CD4-positive, alpha-beta T cell (primary cell): ENCODE measurements around the gene GGPS1. TPM values are rescaled to one million over a fixed set of nuclear protein-coding genes. Genes with fewer than 3 reads are reported as not detected.
"Not testable (repeated sequence)": the region's sequence is repeated elsewhere in the genome, so short reads cannot be mapped to it uniquely, and the experiment has no call there.

ENCODE experiments used
- ATAC-seq: fragments of 200-7000 bp; cut with Tn5 transposase; one replicate; pipeline ENCODE4 v1.10.0; 2022; ENCODE audit warnings: mild to moderate bottlenecking; ENCODE audit not compliant: poor library complexity
- CTCF ChIA-PET: fragments of 350-600 bp; sonication (Branson Sonifier 250); formaldehyde crosslinking; loops from one replicate; lab custom pipeline; 2021; ENCODE audit warnings: antibody characterized with exemption, inconsistent platforms; lab: Charles Lee
- POLR2A ChIA-PET: fragments of 350-600 bp; sonication (Branson Sonifier 250); formaldehyde crosslinking; loops from one replicate; lab custom pipeline; 2021; ENCODE audit warnings: antibody characterized with exemption, inconsistent platforms; lab: Charles Lee
- DNase-seq, 14 experiments: peaks; one replicate each; pipeline ENCODE4 v3.0.0-alpha.2; 2013 to 2020; ENCODE audit warnings: mixed read lengths in 2 of 14
- H3K27ac ChIP-seq, 2 donors: one replicate each; pipeline versions ENCODE4 v1.5.1 to v1.7.0; 2013; ENCODE audit warnings: low read length in 2 of 2, low read depth in 1 of 2, mild to moderate bottlenecking in 1 of 2
- H3K27me3 ChIP-seq, 2 experiments: 1 replicate in 1 of 2; 2 replicates in 1 of 2; pipeline versions ENCODE4 v1.6.1 to v1.7.0; 2013; ENCODE audit warnings: low read length in 2 of 2, control low read depth in 1 of 2, mild to moderate bottlenecking in 1 of 2, moderate library complexity in 1 of 2; ENCODE audit not compliant: insufficient read depth in 2 of 2, control insufficient read depth in 1 of 2
- H3K36me3 ChIP-seq: one replicate; pipeline ENCODE4 v1.6.1; 2013; ENCODE audit warnings: low read length, control low read depth; ENCODE audit not compliant: insufficient read depth
- H3K4me1 ChIP-seq: one replicate; pipeline ENCODE4 v1.6.1; 2013; ENCODE audit warnings: low read length, control low read depth; ENCODE audit not compliant: insufficient read depth
- H3K4me3 ChIP-seq: one replicate; pipeline ENCODE4 v1.5.1; 2013; ENCODE audit warnings: mild to moderate bottlenecking, low read length, moderate library complexity
- H3K9me3 ChIP-seq, 2 experiments: 1 replicate in 1 of 2; 2 replicates in 1 of 2; pipeline versions ENCODE4 v1.6.1 to v1.7.0; 2013; ENCODE audit warnings: low read length in 2 of 2, mild to moderate bottlenecking in 2 of 2, control low read depth in 1 of 2, moderate library complexity in 1 of 2; ENCODE audit not compliant: control insufficient read depth in 1 of 2, insufficient read depth in 1 of 2
- H3K27ac Mint-ChIP-seq: one replicate; pipeline ENCODE4 v1.8.0; 2020; ENCODE audit warnings: mixed read lengths
- H3K27me3 Mint-ChIP-seq: one replicate; pipeline ENCODE4 v1.8.0; 2021; ENCODE audit warnings: mixed read lengths
- H3K36me3 Mint-ChIP-seq: one replicate; pipeline ENCODE4 v1.8.0; 2021; ENCODE audit warnings: low read depth, mixed read lengths
- H3K4me1 Mint-ChIP-seq: one replicate; pipeline ENCODE4 v1.8.0; 2021; ENCODE audit warnings: low read depth, mixed read lengths
- H3K4me3 Mint-ChIP-seq: one replicate; pipeline ENCODE4 v1.8.0; 2020; ENCODE audit warnings: mild to moderate bottlenecking, mixed read lengths
- H3K9me3 Mint-ChIP-seq: one replicate; pipeline ENCODE4 v1.8.0; 2020; ENCODE audit warnings: mixed read lengths
- intact Hi-C, 2 experiments: fragments of 100-400 bp; cut with DNase I in 1 of 2; cut with micrococcal nuclease in 1 of 2; formaldehyde crosslinking; loops; one replicate each; pipeline versions ENCODE4 v1.15.1 to v1.9.0; 2023 to 2025; cut with DNase I, micrococcal nuclease
- total RNA-seq, 174 experiments: library from RNA in 2 of 174; stranded (reverse) in 2 of 174; gene quantifications; one replicate each; pipeline ENCODE4 v1.2.3 and lab custom pipeline; 2021 to 2026
- TF ChIP-seq, protein P1 (sequence below): fragments of 200-600 bp; IDR thresholded peaks from one replicate; pipeline ENCODE4 v1.8.0; 2022; ENCODE audit warnings: antibody characterized with exemption, mild to moderate bottlenecking

The GGPS1 gene
- total RNA-seq, 2 experiments from 2014 or later: 20.6 to 20.9 TPM

DNA sequence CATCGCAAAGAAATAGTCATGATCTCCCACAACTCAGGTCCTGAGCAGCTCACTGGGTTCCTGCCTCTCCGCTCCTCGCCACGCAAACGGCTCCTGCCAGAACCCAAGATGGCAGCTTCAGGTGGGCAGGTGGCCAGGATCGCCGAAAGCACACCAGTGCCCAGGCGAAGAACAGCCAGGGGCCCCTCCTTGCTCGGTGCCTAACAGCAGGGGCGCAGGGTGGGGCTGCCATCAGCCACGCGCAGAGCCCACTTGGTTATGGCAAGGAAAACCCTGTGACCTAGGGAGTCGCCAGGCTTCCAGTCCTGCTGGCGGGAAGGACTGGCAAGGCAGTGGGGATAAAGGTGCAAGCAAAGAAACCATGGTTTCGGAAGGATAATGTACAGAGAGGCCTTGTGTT is 47.9 kb upstream of the GGPS1 start:
- Histone ChIP-seq H3K36me3 (no peaks in the 10 kb centered on the region), H3K9me3 (peaks cover 0 to 4% of the 10 kb centered on the region in 2 experiments), H3K4me1 (peaks cover 56% of the 10 kb centered on the region), H3K27ac (no peak overlapping the region), H3K4me3 (no peak overlapping the region), H3K27me3 (no peaks in the 10 kb centered on the region)
- ChIA-PET CTCF (interaction anchor here (1.4 kb wide), 1 partner anchor 27 kb away, joined by 3 read pairs; no protein-coding TSS in a partner anchor), POLR2A (no interaction called here)
- peak overlapping the region; percentile 12 for H3K27ac Mint-ChIP-seq
- H3K9me3 Mint-ChIP-seq: no peaks in the 10 kb centered on the region
- DNase-seq: no peak
- TF ChIP-seq, protein P1, sequence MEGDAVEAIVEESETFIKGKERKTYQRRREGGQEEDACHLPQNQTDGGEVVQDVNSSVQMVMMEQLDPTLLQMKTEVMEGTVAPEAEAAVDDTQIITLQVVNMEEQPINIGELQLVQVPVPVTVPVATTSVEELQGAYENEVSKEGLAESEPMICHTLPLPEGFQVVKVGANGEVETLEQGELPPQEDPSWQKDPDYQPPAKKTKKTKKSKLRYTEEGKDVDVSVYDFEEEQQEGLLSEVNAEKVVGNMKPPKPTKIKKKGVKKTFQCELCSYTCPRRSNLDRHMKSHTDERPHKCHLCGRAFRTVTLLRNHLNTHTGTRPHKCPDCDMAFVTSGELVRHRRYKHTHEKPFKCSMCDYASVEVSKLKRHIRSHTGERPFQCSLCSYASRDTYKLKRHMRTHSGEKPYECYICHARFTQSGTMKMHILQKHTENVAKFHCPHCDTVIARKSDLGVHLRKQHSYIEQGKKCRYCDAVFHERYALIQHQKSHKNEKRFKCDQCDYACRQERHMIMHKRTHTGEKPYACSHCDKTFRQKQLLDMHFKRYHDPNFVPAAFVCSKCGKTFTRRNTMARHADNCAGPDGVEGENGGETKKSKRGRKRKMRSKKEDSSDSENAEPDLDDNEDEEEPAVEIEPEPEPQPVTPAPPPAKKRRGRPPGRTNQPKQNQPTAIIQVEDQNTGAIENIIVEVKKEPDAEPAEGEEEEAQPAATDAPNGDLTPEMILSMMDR: no peak
- H3K4me1 Mint-ChIP-seq: peaks cover 80% of the 10 kb centered on the region
- intact Hi-C loops: no loop called here
- H3K27me3 Mint-ChIP-seq: no peaks in the 10 kb centered on the region
- no peak overlapping the region for H3K4me3 Mint-ChIP-seq
- no peak for ATAC-seq
- peaks cover 9% of the 10 kb centered on the region for H3K36me3 Mint-ChIP-seq

DNA sequence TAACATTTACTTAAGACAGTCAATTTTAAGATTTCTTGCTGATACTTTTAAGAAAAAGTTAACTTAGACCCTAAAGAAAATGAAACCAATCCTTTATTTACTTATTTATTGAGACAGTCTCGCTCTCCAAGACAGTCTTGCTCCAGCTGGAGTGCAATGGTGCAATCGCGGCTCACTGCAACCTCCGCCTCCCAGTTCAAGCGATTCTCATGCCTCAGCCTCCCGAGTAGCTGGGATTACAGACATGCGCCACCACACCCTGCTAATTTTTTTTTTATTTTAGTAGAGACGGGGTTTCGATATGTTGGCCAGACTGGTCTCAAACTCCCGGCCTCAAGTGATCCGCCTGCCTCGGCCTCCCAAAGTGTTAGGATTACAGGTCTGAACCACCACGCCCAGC is 44.7 kb upstream of the GGPS1 start:
- DNase-seq, H3K36me3 ChIP-seq, intact Hi-C loops, H3K27ac ChIP-seq, H3K9me3 Mint-ChIP-seq, H3K9me3 ChIP-seq, H3K27ac Mint-ChIP-seq, ATAC-seq, H3K27me3 Mint-ChIP-seq, H3K4me3 ChIP-seq, H3K4me3 Mint-ChIP-seq, H3K27me3 ChIP-seq: not testable (repeated sequence)
- Mint-ChIP-seq H3K36me3 (peaks cover 21% of the 10 kb centered on the region), H3K4me1 (peaks cover 84% of the 10 kb centered on the region)
- H3K4me1 ChIP-seq: peaks cover 52% of the 10 kb centered on the region
- ChIA-PET POLR2A (interaction anchor here (1.8 kb wide), 1 partner anchor 45 kb away, joined by 3 read pairs; the partner anchor contains the start of gene GGPS1), CTCF (interaction anchor here (1.0 kb wide), 1 partner anchor 13 kb away, joined by 3 read pairs; no protein-coding TSS in a partner anchor)

DNA sequence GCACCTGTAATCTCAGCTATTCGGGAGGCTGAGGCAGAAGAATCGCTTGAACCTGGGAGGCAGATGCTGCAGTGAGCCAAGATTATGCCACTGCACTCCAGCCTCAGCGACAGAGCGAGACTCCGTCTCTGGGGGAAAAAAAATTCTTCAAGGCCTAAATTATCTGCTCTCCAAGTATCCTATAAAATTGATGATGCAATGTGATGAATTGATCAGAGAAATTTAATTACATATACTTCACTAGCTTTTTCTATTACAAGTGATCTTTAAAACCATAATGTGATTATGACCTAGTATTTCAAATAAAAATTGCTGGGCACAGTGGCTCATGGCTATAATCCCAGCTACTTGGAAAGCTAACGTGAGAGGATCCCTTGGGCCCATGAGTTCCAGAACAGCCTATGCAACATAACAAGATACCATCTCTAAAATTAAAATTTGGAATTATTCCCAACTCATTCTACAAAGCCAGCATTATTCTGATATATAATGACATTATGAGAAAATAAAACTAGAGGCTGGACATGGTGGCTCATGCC is 44.1 kb upstream of the GGPS1 start:
- TF ChIP-seq, protein P1: no peak
- intact Hi-C loops: no loop called here
- Histone ChIP-seq H3K27me3 (no peaks in the 10 kb centered on the region), H3K36me3 (peaks cover 2% of the 10 kb centered on the region), H3K4me1 (peaks cover 48% of the 10 kb centered on the region), H3K27ac (no peak overlapping the region), H3K9me3 (peaks cover 0 to 4% of the 10 kb centered on the region in 2 experiments), H3K4me3 (no peak overlapping the region)
- Mint-ChIP-seq H3K9me3 (no peaks in the 10 kb centered on the region), H3K4me1 (peaks cover 82% of the 10 kb centered on the region), H3K27me3 (no peaks in the 10 kb centered on the region), H3K4me3 (no peak overlapping the region), H3K36me3 (peaks cover 23% of the 10 kb centered on the region), H3K27ac (no peak overlapping the region)
- DNase-seq (no peak), ATAC-seq (no peak)
- ChIA-PET CTCF (no interaction called here), POLR2A (interaction anchor here (1.8 kb wide), 1 partner anchor 44 kb away, joined by 3 read pairs; the partner anchor contains the start of gene GGPS1)
